HEK293 (cell line): ENCODE measurements around the gene OR1K1.

Experiments
- CTCF ChIP-seq: fragments of 450-650 bp; formaldehyde crosslinking; IDR thresholded peaks from 2 replicates; pipeline ENCODE4 v1.5.1; 2016; ENCODE audit warnings: missing biosample characterization, missing genetic modification characterization
- REST ChIP-seq: fragments of 450-650 bp; formaldehyde crosslinking; IDR thresholded peaks from 2 replicates; pipeline ENCODE4 v1.5.1; 2016; ENCODE audit warnings: missing biosample characterization, missing genetic modification characterization
- YY1 ChIP-seq: fragments of 450-650 bp; formaldehyde crosslinking; IDR thresholded peaks from 2 replicates; pipeline ENCODE4 v1.5.1; 2018; ENCODE audit warnings: missing biosample characterization, missing genetic modification characterization
- ZFP37 ChIP-seq: fragments of 450-650 bp; formaldehyde crosslinking; IDR thresholded peaks from 2 replicates; pipeline ENCODE4 v1.5.1; 2016; ENCODE audit warnings: missing biosample characterization, missing genetic modification characterization
- ZNF18 ChIP-seq: fragments of 450-650 bp; formaldehyde crosslinking; IDR thresholded peaks from 2 replicates; pipeline ENCODE4 v1.5.1; 2016; ENCODE audit warnings: missing biosample characterization, missing genetic modification characterization
- ZNF23 ChIP-seq: fragments of 450-650 bp; formaldehyde crosslinking; IDR thresholded peaks from 2 replicates; pipeline ENCODE4 v1.5.1; 2016; ENCODE audit warnings: missing biosample characterization, missing genetic modification characterization, borderline replicate concordance
- ZNF274 ChIP-seq, 2 experiments: fragments of 200-500 bp in 1 of 2; fragments of 450-650 bp in 1 of 2; sonication (Bioruptor generic) in 1 of 2; formaldehyde crosslinking in 1 of 2; IDR thresholded peaks; 2 replicates each; pipeline versions ENCODE4 v1.5.1 to v1.6.1; 2014 to 2016; ENCODE audit warnings: borderline replicate concordance in 1 of 2, inconsistent platforms in 1 of 2, low read length in 1 of 2, missing biosample characterization in 1 of 2, missing genetic modification characterization in 1 of 2
- ZNF362 ChIP-seq: fragments of 450-650 bp; formaldehyde crosslinking; IDR thresholded peaks from 2 replicates; pipeline ENCODE4 v1.5.1; 2016; ENCODE audit warnings: missing biosample characterization, missing genetic modification characterization
- ZNF558 ChIP-seq: fragments of 450-650 bp; formaldehyde crosslinking; IDR thresholded peaks from 2 replicates; pipeline ENCODE4 v1.5.1; 2016; ENCODE audit warnings: missing biosample characterization, missing genetic modification characterization
- ZNF629 ChIP-seq: fragments of 450-650 bp; formaldehyde crosslinking; IDR thresholded peaks from 2 replicates; pipeline ENCODE4 v1.5.1; 2017; ENCODE audit warnings: missing biosample characterization, missing genetic modification characterization
- ZNF747 ChIP-seq: fragments of 450-650 bp; formaldehyde crosslinking; IDR thresholded peaks from 2 replicates; pipeline ENCODE4 v1.5.1; 2016; ENCODE audit warnings: missing biosample characterization, missing genetic modification characterization

GRCh38 chr9:122815544-122815943, 15.6 kb downstream of the OR1K1 start:
- no peak for TF ChIP-seq ZNF274 (IDR thresholded peaks at IDR 0.05; ENCODE audit: low read length)
- no peak for TF ChIP-seq ZNF274 (tag by site-specific recombination; IDR thresholded peaks at IDR 0.05; ENCODE audit: borderline replicate concordance)
- TF ChIP-seq ZNF629 (tag by site-specific recombination) = no peak
- TF ChIP-seq ZNF23 = no peak
- TF ChIP-seq REST (tag by site-specific recombination) = no peak
- TF ChIP-seq CTCF = no peak
- no peak for TF ChIP-seq ZNF362 (tag by site-specific recombination)
- TF ChIP-seq YY1 (tag by site-specific recombination) = no peak
- TF ChIP-seq ZNF18 (tag by site-specific recombination) = no peak
- no peak for TF ChIP-seq ZFP37
- no peak for TF ChIP-seq ZNF747
- TF ChIP-seq ZNF558 = no peak
